ENCODE data around the gene ZNRF3. TPM values are rescaled to one million over a fixed set of nuclear protein-coding genes. Genes with fewer than 3 reads are reported as not detected.
"Not testable (repeated sequence)": the region's sequence is repeated elsewhere in the genome, so short reads cannot be mapped to it uniquely, and the experiment has no call there.

Gene ZNRF3
- polyA plus RNA-seq, 3 donors, result 0.13 TPM; not detected in 2

GRCh38 chr22:28947125-28947524 lies 63.8 kb downstream of the ZNRF3 start:
- no CpG with 5 or more reads among the region's 1 CpG for WGBS (ENCODE audit: insufficient coverage)
- H3K27me3 Mint-ChIP-seq (ENCODE audit: low read depth in 3 of 3), result peaks cover 3 to 16% (median 10%) of the 10 kb centered on the region in 3 donors

GRCh38 chr22:28948424-28948823 lies 65.1 kb downstream of the ZNRF3 start:
- Histone ChIP-seq H3K27ac (ENCODE audit: low read depth in 1 of 2, low read length in 2 of 2) (no peak overlapping the region), H3K4me3 (replicated peaks in 1 of 3; ENCODE audit: low read depth in 2 of 3, low read length in 3 of 3) (no peak overlapping the region), H3K79me2 (ENCODE audit: insufficient read depth, low read length) (no peaks in the 10 kb centered on the region), H3K36me3 (replicated peaks in 1 of 2; ENCODE audit: control insufficient read depth in 1 of 2, insufficient read depth in 2 of 2, low read length in 2 of 2) (no peaks in the 10 kb centered on the region), H3K9ac (ENCODE audit: insufficient read depth, low read length, poor library complexity, severe bottlenecking) (no peak overlapping the region), H3K4me1 (ENCODE audit: control insufficient read depth in 1 of 2, insufficient read depth in 2 of 2, low read length in 2 of 2) (peaks cover 6 to 7% of the 10 kb centered on the region in 2 donors), H3K27me3 (ENCODE audit: control insufficient read depth in 2 of 2, insufficient read depth in 2 of 2, low read length in 2 of 2) (peaks cover 2 to 7% of the 10 kb centered on the region in 2 donors), H3K9me3 (replicated peaks in 1 of 2; ENCODE audit: control insufficient read depth in 1 of 2, insufficient read depth in 1 of 2, low read length in 2 of 2) (peaks cover 0 to 7% of the 10 kb centered on the region in 2 donors), H3K4me2 (replicated peaks; ENCODE audit: extremely low read depth, low read length, poor library complexity, severe bottlenecking) (no peak overlapping the region), H4K20me1 (ENCODE audit: insufficient read depth, low read length) (no peaks in the 10 kb centered on the region), H2AFZ (ENCODE audit: insufficient read depth, low read depth, low read length, poor library complexity, severe bottlenecking) (no peak overlapping the region)
- Mint-ChIP-seq H3K36me3 (no peaks in the 10 kb centered on the region), H3K9me3 (peaks cover 6 to 17% (median 14%) of the 10 kb centered on the region in 7 donors), H3K27ac (no peak overlapping the region), H3K27me3 (ENCODE audit: low read depth in 3 of 3) (peaks cover 11 to 23% (median 16%) of the 10 kb centered on the region in 3 donors), H3K4me1 (peaks cover 13% of the 10 kb centered on the region), H3K4me3 (no peak overlapping the region)
- intact Hi-C loops (cut with micrococcal nuclease), result no loop called here
- WGBS (ENCODE audit: insufficient coverage), result no CpG with 5 or more reads among the region's 1 CpG
- DNase-seq, result no peak
- no peak for TF ChIP-seq CTCF (IDR thresholded peaks at IDR 0.05)

More at GRCh38 chr22:28947125-28947524, 63.8 kb downstream of the ZNRF3 start:
- H3K36me3 ChIP-seq (replicated peaks in 1 of 2; ENCODE audit: control insufficient read depth in 1 of 2, insufficient read depth in 2 of 2, low read length in 2 of 2), result no peaks in the 10 kb centered on the region
- Mint-ChIP-seq H3K9me3 (peaks cover 6 to 17% (median 14%) of the 10 kb centered on the region in 7 donors), H3K36me3 (no peaks in the 10 kb centered on the region), H3K27ac (no peak overlapping the region), H3K4me3 (no peak overlapping the region), H3K4me1 (peaks cover 22% of the 10 kb centered on the region)
- intact Hi-C loops (cut with micrococcal nuclease), result no loop called here
- H3K9ac ChIP-seq (ENCODE audit: insufficient read depth, low read length, poor library complexity, severe bottlenecking), result no peak overlapping the region
- no peak overlapping the region for H3K27ac ChIP-seq (ENCODE audit: low read depth in 1 of 2, low read length in 2 of 2)
- H3K79me2 ChIP-seq (ENCODE audit: insufficient read depth, low read length), result no peaks in the 10 kb centered on the region
- DNase-seq, result no peak
- TF ChIP-seq CTCF (IDR thresholded peaks at IDR 0.05), result no peak
- no peak overlapping the region for H3K4me3 ChIP-seq (replicated peaks in 1 of 3; ENCODE audit: low read depth in 2 of 3, low read length in 3 of 3)
- H3K9me3 ChIP-seq (replicated peaks in 1 of 2; ENCODE audit: control insufficient read depth in 1 of 2, insufficient read depth in 1 of 2, low read length in 2 of 2), result peaks cover 0 to 7% of the 10 kb centered on the region in 2 donors
- H4K20me1 ChIP-seq (ENCODE audit: insufficient read depth, low read length), result no peaks in the 10 kb centered on the region
- H3K4me2 ChIP-seq (replicated peaks; ENCODE audit: extremely low read depth, low read length, poor library complexity, severe bottlenecking), result no peak overlapping the region
- H3K27me3 ChIP-seq (ENCODE audit: control insufficient read depth in 2 of 2, insufficient read depth in 2 of 2, low read length in 2 of 2), result peaks cover 0 to 2% of the 10 kb centered on the region in 2 donors
- H3K4me1 ChIP-seq (ENCODE audit: control insufficient read depth in 1 of 2, insufficient read depth in 2 of 2, low read length in 2 of 2), result peaks cover 13 to 15% of the 10 kb centered on the region in 2 donors
- H2AFZ ChIP-seq (ENCODE audit: insufficient read depth, low read depth, low read length, poor library complexity, severe bottlenecking), result no peak overlapping the region

- H3K27ac Mint-ChIP-seq; H3K27ac ChIP-seq (ENCODE audit: low read depth in 1 of 2, low read length in 2 of 2); DNase-seq; H3K36me3 Mint-ChIP-seq; H2AFZ ChIP-seq (ENCODE audit: insufficient read depth, low read depth, low read length, poor library complexity, severe bottlenecking); H3K4me1 ChIP-seq (ENCODE audit: control insufficient read depth in 1 of 2, insufficient read depth in 2 of 2, low read length in 2 of 2); H3K4me3 ChIP-seq (replicated peaks in 1 of 3; ENCODE audit: low read depth in 2 of 3, low read length in 3 of 3); H3K4me1 Mint-ChIP-seq; H3K4me2 ChIP-seq (replicated peaks; ENCODE audit: extremely low read depth, low read length, poor library complexity, severe bottlenecking); H3K27me3 ChIP-seq (ENCODE audit: control insufficient read depth in 2 of 2, insufficient read depth in 2 of 2, low read length in 2 of 2); H3K79me2 ChIP-seq (ENCODE audit: insufficient read depth, low read length); H4K20me1 ChIP-seq (ENCODE audit: insufficient read depth, low read length); H3K36me3 ChIP-seq (replicated peaks in 1 of 2; ENCODE audit: control insufficient read depth in 1 of 2, insufficient read depth in 2 of 2, low read length in 2 of 2); intact Hi-C loops (cut with micrococcal nuclease); H3K4me3 Mint-ChIP-seq; H3K9ac ChIP-seq (ENCODE audit: insufficient read depth, low read length, poor library complexity, severe bottlenecking); H3K9me3 ChIP-seq (replicated peaks in 1 of 2; ENCODE audit: control insufficient read depth in 1 of 2, insufficient read depth in 1 of 2, low read length in 2 of 2): not testable (repeated sequence)
- 100% methylated on average over 9 of the region's 10 CpGs for WGBS (ENCODE audit: insufficient coverage)
- Mint-ChIP-seq H3K27me3 (ENCODE audit: low read depth in 3 of 3) (peaks cover 11 to 28% (median 17%) of the 10 kb centered on the region in 3 donors), H3K9me3 (peaks cover 6 to 17% (median 14%) of the 10 kb centered on the region in 7 donors)
Observed at GRCh38 chr22:28948860-28949551, 65.6 kb downstream of the ZNRF3 start.
